GM19351 (cell line): ENCODE results near the gene PGC.
A peak's percentile ranks its signal among the peaks of the same experiment; 100 is the strongest.

Experiments
- ATAC-seq: cut with Tn5 transposase; IDR thresholded peaks from one replicate; pipeline ENCODE4 v1.9.1; 2021; ENCODE audit warnings: mild to moderate bottlenecking, moderate library complexity; ENCODE audit not compliant: unreplicated experiment

Gene PGC

DNA sequence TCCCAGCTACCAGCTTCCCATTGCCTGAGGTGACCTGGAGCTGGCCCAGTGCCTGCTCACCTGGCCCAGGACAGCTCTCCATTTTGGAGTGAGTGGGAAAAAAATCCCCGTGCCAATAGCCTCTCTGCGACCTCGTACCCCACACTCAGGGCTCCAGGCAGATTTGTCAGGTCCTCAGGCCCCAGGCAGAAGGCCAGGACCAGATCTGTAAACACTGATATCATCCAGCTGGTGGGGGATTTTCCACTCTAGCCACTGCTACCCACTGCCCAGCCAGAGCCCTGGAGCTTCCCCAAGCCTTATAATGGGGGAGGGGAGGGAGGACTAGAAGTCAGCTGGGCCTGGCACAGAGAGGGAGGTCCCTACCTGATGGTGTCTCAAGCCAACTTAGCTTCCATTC is 1.3 kb upstream of the PGC start:
- no peak for ATAC-seq

DNA sequence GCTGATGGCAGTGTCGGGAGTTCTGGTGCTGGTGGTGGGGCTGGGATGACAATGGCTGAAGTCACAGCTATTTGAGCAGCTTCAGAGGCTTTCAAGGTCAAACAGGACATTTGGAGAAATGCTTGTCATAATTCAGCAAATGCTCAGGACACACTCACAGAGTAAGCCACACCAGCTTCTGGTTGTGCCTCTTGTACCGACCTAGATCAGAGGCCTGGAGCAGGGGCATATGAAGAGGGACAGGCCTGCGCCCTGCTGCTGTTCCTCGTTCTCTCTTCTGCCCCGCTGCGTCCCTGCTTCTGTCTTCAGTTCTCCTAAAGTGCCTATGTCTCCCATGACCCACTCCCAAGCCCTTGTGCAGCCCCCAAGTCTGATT is 893 bp upstream of the PGC start:
- ATAC-seq, result no peak

DNA sequence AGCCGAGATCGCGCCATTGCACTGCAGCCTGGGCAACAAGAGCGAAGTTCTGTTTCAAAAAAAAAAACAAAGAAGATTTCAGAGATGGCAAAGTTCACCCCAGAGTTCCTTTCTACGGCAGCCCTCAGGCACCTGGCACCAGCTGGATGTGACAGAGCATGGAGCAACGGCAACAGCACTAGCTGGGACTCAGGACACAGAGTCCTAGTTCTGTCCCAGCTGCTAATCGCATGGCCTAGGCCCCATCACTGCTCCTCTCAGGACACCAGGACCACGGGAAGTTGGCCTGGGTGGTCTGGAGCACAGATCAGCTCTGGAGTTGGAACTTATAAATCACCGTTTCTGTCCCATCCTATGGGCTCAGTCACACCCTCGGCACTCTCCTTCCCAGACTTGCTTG is 1.1 kb downstream of the PGC start:
- no peak for ATAC-seq

DNA sequence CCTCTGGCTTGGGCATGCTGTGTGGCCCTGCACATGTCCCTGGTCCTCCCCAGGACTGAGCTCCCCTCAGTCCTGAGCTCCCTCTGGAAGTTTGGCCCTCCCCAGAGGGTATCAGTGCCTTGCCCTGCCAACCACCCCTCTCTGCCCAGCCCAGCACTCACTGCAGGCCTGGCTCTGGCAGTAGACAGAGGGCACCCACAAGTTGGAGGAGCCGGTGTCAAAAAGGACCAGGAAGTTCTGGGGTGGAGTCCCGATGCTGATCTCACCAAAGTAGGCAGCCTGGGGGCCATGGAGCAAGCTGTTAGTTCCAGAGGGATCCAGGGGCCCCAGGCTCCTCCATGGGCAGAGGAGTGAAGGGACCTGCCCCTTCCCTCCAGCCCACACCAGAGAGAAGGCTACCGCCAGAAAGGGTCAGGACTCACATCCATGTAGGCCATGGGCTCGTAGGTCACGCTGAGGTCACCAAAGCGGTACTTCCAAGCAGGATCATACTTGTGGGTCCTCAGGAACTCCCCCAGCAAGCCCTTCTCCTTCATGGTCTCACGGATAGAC is 2.9 kb downstream of the PGC start:
- no peak for ATAC-seq

DNA sequence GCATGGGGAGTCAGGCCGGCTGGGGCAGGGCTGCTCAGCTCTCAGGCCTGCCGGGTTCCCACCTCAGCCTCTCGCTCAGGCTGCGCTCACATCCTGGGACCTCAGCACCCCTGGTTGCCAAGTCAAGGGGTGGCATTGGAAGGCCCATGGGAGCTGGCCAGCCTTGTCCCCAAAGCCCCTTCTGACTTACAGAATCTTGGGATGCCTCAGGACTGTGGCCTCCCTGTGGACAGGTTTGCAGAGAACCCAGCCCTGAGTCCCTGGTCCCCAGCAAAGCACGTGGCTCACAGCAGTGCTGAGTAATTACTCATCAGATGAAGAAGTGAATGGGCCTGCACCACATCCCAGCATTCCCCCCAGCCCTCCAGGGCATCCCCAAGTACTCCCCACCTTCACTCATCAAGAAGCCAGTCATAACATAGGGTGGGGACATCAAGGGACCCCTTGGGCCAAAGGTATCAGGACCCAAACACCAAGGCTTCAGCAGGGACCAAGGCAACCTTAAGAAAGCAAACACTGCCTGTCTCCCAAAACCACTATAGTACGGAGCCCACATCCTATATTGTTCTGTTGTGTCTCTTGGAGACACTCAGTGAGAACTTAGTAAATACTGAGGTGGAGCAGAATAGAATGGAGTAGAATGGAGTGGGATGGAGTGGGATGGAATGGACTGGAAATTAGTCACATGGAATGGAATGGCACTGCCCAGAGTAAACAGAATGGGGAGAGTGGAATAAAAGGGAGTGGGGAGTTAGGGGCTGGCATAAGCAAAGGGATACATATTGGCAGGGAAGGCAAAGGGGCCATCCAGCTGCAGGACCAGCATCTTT is 3.6 kb downstream of the PGC start:
- ATAC-seq, result no peak

DNA sequence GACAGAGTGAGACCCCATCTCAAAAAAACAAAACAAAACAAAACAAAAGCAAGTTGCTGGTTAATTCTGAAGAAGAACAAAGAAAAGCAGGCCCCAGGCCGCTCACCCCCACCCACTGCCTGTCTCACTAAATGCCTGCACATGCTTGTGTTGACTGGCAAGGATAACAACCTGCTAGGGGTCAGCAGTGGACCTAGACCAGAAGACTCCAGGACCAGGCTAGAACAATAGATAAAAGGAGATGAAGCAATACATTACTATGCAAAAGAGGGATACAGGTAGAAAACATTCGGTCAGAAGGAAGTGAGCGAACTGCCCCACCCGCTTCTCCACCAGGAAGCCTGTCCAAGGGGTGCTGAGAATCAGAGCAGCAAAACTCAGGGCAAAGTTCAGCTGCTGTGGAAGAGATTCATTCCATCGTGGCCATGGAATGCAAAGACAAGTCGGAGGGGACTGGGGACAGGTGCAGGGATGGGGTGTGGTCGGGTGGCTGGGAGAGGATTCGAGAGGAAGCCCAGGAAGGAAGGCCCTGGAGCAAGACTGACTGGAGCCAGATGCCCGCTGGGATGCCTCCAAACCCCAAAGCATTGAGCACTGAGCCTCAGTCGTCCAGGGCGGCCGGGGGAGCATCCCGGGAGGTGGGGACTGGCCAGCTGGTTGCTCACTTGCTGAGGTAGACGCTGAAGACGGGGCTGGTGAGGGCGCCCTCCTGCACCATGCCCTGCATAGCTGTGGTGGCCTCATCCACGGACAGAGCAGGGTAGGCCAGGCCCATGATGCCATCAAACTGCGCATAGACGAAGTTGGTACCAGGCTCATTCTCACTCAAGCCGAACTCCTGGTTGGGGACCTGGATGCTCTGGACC is 5.3 kb downstream of the PGC start:
- no peak for ATAC-seq

DNA sequence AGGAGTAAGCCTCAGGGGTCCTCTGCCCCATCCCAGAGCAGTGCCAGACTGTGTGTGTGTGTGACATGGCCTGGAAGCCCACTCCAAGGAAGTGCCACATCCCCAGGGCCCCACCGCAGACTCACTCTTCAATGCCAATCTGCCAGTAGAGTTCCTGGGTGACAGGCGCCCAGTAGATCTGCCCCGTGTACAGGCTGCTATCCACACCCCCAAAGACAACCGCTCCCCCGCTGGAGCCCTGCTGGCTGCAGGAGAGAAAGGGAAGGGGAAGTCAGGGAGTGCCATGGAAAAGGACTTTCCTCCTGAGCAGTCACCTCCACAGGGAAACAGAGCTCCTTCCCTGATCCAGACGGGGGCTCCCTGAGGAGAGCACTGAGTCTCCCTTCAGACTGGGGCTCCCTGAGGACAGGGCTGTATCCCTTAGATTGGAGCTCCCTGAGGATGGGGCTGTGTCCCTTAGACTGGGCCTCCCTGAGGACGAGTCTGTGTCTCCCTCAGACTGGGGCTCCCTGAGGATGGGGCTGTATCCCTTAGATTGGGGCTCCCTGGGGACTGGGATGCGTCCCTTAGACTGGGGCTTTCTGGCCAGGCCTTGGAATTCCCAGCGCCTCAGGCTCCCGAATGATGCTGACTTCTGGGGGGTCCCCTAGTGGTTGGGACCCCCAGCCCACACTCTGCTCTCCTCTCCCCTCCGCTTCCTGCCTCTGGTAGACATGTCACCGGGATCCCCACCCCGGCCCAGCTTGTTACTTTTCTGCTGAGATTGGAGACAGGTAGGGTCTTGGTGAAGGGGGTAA is 6.6 kb downstream of the PGC start:
- ATAC-seq, result no peak

DNA sequence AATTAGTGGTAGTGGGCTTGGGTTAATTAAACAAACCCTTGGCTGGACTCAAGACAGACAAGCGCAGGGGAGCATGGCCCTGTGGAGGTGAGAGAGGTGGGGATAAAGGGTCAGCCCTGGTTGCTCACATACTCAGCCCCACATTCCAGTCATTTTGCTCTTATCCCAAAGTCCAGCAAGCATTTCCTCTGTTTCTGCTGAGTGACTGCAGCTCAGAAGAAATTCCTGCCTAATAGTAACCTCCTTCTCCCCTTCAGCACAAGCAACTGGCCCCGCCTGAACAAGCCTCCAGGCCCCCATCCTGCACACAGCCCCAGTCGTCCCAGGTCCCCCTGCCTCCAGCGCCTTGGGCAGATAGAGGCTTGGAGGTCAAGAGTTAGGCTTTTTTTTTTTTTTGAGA is 8.2 kb downstream of the PGC start:
- ATAC-seq, result no peak

DNA sequence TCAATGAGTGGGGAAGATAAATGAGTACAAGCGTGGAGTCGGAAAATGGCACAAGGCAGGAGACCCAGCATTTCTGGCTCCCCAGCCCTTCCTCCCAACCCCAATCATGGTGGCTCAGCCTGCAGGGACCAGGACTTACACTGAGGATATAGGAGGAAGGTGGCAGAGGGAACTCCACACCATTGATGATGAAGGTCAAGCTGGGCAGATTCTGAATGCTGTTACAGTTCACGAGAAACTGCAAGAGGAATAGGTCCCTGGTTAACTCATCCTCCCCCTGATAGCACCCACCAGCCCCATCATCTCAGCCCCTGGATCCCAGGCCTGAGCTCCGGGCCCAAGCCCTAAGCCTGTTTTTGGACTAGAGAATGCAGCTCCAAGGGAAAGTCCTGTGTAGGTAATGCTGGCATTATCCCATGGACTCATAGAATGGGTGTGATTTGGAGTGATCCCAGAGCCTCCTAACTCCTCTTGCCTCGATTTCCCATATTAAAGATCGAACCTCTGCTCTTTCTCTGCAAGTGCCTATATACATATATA is 9.5 kb downstream of the PGC start:
- no peak for ATAC-seq

DNA sequence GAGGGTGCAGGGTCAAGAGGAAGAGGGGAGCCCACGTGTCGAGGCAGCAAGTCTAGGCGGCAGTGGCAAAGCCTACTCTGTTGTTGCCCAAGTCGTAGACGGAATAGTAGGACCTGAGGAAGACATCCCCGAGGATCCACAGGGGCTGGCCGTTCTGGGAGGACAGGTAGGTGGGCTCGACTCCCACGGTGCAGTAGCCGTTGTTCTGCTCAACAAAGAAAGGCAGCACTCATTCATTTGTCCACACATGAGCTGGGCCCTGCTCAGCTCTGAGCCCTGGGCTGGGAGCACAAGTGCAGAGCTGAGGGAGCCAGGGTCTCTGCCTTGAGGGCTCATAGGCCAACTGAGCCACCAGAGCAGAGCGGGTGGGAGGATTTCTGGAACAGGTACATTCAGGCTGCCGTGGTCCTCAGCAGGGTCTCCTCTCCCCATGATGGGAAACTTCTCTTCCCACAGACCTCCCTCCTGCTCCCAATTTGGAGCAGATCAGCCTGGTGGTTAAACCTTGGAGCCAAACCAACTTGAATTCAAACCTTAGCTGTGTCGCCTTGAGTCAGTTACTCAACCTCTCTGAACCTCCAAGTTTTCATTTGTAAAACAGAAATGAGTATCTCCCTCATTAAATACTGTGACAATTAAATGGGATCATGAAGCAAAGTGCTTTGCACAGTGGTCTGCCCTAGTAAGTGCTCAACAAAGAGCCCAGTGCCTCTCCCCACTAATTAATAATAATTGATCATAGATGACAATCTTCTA is 10.2 kb downstream of the PGC start:
- no peak for ATAC-seq

DNA sequence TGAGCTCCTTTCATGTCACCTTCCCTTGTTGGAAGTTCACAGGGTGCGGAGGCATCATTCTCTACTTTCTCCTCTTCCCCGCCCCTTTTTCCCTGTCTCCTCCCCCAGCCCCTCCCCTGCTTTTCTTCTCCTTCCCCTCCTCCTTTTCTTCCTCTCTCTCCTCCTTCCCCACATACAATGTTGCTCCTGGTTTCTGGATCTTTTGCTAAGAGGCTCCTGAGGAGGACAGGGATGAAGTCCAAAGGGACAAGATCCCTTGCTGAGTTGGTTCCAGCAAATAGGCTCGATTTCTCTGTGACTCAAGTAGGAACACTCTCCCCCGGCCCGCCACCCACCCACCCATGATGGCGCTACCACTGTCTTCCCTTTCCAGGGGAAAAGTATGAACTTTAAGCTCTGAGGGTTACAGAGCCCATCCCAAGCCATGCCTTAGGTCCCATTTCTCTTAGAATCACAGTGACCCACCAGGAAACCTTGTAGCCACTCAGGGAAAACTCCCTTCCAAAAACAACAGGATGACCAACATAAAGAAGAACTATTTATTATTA is 10.9 kb downstream of the PGC start:
- ATAC-seq, result no peak

DNA sequence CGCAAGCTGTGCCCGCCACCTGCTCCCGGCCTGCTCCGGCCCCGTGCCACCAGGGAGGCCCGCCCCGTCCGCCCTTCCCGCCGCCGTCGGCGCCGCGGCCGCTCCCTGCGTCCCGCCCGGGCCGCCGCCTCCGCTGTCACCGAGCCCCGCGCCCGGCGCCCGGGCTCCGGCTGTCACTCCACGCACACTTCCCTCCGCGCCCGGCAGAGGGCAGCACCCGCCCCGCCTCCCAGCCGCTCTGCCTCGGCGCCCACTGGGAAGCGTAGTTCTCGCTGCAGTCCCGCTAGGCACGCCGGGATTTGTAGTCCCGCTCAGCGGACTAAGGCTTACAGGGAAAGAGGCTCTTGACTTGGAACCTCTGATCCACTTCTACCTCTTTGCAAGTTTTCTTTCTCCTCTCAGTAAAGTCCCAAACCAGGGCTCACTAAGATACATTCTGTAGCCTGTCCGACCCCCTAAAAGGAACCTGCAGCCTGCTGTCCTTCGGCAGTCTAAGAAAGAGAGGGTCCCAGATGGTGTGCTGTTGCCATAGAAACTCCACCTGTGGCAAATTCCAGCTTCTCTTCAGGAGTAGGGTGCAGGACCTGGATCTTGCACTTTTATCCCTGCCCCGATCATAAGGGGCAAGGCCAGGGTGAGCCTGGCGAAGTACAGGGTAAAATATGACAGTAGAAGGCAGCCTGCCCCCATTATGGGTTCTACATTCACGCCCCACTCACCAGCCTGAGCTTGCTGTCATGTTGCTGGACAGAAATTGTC is 11.6 kb downstream of the PGC start, which contains the start of gene TFEB:
Gene TFEB (minus strand): TSS at position 182 of the 759 bp plus-strand sequence. CDS start 44,395 bp downstream, outside the sequence.
- peak; percentile 43 for ATAC-seq

DNA sequence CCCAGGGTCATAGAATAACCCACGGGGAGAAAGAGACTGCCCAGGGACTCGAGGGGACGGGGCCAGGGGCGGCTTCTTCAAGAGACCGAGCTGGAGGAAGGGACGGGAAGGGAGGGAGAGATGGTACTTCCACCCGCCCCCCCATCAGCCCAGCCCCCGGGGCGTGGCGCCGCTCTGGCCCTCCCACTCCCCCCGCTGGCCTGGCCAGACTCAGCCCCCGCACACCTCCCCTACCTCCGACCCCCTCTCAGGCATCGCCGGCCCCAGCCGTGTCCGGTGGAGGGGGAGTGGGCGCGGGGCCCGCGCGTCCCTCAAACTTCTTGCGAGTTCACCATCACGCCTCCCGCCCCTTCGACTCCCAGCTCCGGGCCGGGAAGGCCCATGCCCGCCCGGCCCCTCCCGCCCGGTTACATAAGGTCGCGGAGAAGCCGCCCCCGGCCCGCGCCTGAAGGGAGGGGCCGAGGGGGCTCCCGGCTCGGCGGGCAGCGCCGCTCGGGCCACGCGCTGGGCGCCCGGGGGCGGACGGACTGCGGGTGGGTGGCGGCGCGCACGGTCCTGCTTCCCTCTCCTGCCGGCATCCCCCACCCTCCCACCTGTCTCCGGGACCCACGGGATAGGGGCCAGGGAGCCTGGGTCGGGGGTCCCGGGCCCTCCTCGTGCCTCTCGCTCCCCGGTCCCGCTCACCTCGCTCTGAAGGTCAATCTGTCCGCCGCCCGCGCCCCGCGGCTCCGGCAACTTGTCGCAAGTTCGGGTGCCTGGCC is 12.4 kb downstream of the PGC start:
- ATAC-seq, result peak; percentile 13

DNA sequence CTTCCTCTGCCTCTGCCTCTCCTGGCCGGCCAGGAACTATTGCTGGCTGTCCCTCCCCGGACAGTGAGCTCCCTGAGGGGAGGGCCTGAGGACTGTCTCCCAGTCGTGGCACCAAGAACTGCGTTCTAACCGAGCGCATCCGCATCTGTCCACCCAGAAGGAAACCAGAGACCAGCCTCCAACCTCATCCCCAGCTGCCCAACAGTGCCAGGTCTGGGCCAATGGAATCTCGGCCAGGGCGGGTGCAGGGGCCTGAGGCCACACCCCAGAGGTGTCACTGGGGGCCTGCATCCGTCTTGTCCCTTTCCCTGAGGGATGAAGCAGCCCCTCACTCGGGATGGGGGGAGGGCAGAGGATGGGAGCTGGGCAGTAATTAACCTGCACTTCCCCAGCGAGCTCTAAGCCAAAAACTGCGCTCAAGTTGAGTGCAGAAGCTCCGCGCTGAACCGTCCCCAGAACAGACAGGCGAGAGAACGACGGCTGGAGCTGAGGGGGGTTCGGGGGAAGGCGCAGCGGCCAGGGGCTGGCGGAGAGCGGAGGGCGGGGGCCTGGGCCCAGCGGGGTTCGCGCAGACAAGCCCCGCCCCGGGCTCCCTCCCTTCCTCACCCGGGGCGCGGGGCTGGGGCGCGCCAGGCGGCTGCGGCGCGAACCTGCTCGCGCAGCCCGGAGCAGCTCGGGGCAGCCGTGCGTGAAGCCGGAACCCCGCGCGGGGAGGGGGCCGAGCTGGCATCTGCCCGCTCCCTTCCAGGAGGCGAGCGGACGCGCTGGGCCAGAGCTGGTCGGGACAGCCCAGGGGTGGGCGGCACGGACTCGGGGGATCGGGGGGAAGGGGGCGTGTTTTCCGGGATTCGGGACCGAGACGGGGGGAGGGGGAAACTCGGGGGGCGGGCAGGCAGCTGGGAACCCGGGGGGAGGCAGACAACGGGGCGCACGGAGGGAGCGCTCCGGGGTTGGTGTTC is 13.2 kb downstream of the PGC start:
- ATAC-seq, result peak; percentile 42

DNA sequence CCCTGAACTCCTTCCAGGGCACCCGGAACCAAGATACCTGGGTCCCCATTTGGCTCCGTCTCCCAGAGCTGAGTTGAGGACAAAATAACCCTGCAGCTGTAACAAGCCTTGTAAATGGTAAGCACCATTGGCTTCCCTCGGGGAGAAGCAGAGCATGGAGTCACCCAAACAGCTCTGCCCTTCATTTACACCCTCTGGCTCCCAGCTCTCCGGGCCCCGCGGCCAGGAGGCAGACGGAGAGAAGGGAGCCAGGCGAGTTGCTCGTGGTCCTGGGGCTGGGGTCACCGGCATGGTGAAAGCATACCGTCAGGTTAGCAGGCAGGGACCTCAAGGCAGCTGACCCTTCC is 13.9 kb downstream of the PGC start:
- no peak for ATAC-seq

DNA sequence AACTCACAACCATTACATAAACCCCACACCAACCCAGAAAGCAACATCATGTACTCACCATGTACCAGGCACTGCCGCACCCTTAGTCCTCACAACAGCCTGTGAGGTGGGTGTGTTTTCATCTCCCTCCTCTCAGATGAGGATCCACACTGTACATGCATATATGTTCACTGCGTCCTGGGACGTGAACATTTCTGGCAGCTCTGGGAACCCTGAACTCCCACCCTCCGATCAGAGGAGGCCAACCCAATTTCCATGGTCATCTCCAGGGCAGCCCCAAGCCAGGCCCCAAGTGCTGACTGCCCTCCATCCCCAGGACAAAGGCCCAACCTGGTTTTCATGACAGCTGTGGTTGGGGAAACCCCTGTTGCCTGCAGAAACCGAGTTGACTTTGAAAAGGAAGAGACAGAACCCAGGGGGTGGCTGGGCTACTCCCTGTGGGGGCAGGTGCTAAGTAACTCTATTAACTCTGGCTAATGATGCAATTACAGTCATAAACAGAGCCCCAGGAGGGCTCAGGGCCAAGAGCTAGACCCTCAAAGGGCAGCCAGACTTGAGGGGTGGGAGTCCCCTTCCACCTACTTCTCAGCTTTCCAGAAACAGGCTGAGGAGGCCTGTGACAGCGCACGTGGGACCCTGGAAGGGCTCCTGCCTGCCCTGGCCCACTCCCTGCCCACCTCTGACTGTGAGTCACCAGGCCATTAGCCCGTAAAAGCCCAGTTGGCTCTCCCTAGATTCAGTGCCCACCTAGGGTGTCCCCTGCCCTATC is 14.4 kb downstream of the PGC start:
- ATAC-seq, result peak; percentile 37
